Motor neuron (in vitro differentiated cells): Measurements from ENCODE around the gene AP3S2. TPM values are rescaled to one million over a fixed set of nuclear protein-coding genes. Genes with fewer than 3 reads are reported as not detected.
"Not testable (repeated sequence)": the region's sequence is repeated elsewhere in the genome, so short reads cannot be mapped to it uniquely, and the experiment has no call there.

Experiments used
- ATAC-seq, 8 experiments: fragments of 200-7000 bp; cut with Tn5 transposase; replicated peaks in 6 of 8; 2 replicates each; pipeline ENCODE4 v1.8.0; 2021; ENCODE audit warnings: mild to moderate bottlenecking in 8 of 8, moderate library complexity in 8 of 8
- H3K27ac ChIP-seq, 2 donors: fragments of 250-450 bp; sonication (Bioruptor Pico); 2 replicates each; pipeline ENCODE4 v1.9.0; 2021; ENCODE audit warnings: antibody characterized with exemption in 2 of 2, mild to moderate bottlenecking in 2 of 2, moderate library complexity in 1 of 2
- H3K4me1 ChIP-seq, 2 donors: fragments of 250-450 bp; sonication (Bioruptor Pico); replicated peaks in 1 of 2; 2 replicates each; pipeline ENCODE4 v1.6.1; 2021; ENCODE audit warnings: antibody characterized with exemption in 2 of 2, mild to moderate bottlenecking in 2 of 2, moderate library complexity in 1 of 2
- H3K4me3 ChIP-seq, 5 donors: fragments of 250-450 bp; sonication (Bioruptor Pico); 2 replicates each; pipeline ENCODE4 v1.9.0; 2021; ENCODE audit warnings: antibody characterized with exemption in 5 of 5, mild to moderate bottlenecking in 5 of 5, moderate library complexity in 4 of 5
- WGBS, 10 experiments: fragments of 450-650 bp; shearing (Covaris generic); methylation state at CpG; one replicate each; pipeline ENCODE4 v1.0.0; 2022; 5-methylcytosine and 5-hydroxymethylcytosine counted together
- in situ Hi-C, 9 experiments: fragments of 400-800 bp; cut with MboI; loops; one replicate each; pipeline ENCODE4 v1.15.0; 2021; ENCODE audit warnings: low sequenced_read_pairs in 9 of 9, low pct_unique_long_range_greater_than_20kb in 2 of 9; ENCODE audit not compliant: unreplicated experiment in 9 of 9
- total RNA-seq, 8 experiments: library from RNA; unstranded; fragments of 300-600 nt; gene quantifications; 2 replicates each; pipeline versions ENCODE4 v1.2.3 to v1.2.4, GENCODE V29; 2022

Gene AP3S2
- total RNA-seq, 8 experiments from 2014 or later: 35.5 to 68.8 (median 47.3) TPM

DNA sequence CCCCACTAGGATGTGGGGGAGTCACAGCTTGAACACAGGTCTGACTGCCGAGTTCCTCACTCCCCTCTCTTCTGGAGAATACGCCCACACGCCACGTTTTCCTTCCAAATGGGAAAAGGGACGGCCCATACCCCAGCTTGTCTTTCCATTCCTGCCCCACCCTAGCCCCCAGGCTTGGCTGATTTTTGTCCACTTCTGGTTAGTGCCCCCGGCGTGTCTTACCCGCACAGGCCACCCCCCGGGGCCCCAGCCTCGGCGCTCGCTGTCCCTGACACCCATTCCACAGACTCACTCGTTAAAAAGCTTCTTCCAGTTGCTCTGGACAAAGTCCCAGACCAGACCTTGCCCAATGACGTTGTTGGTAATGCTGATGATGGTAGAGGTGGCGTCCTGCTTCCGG is 103.1 kb downstream of the AP3S2 start:
- 80 to 100% (median 100%) methylated on average over 1 to 2 of the region's 16 CpGs; no CpG with 5 or more reads in 4 of the 10 experiments for WGBS, 10 experiments
- in situ Hi-C loops: no loop called here
- no peak for ATAC-seq

DNA sequence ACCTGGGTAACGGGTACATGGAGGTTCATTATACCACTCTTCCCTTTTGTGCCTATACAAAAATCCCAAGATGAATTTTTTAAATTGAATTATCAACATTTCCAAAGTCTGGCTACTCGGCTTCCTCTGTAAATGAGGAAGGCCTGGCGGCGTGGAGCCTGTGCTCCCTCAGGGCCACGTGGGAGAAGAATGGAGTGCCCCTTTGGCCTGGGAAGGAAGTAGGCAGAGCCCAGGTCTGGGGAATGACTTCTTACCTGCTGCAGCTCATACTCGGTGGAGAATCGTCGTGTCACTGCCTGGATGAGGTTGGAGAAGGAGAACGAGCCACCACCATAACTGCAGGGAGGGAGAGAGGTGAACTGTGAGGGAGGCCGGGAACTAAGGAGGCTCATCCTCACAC is 103.6 kb downstream of the AP3S2 start:
- in situ Hi-C loops: no loop called here
- Histone ChIP-seq H3K27ac (no peak overlapping the region), H3K4me1 (no peaks in the 10 kb centered on the region), H3K4me3 (no peak overlapping the region)
- WGBS, 10 experiments: 74 to 100% (median 89%) methylated on average over 1 to 6 of the region's 10 CpGs; no CpG with 5 or more reads in 3 of the 10 experiments
- ATAC-seq: no peak

More for the DNA sequence above, 103.1 kb downstream of the AP3S2 start:
- Histone ChIP-seq H3K4me1 (no peaks in the 10 kb centered on the region), H3K27ac (no peak overlapping the region), H3K4me3 (no peak overlapping the region)

DNA sequence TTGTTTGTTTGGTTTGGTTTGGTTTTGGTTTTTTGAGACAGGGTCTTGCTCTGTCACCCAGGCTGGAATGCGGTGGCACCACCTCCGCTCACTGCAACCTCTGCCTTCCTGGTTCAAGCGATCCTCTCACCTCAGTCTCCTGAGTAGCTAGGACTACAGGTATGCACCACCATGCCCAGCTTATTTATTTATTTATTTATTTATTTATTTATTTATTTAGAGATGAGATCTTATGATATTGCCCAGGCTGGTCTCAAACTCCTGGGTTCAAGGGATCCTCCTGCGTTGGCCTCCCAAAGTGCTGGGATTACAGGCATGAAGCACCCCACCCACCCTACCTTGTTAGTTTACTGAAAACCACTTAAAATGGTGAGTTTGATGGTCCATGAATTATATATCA is 105.2 kb downstream of the AP3S2 start:
- H3K4me1 ChIP-seq, H3K4me3 ChIP-seq, H3K27ac ChIP-seq, ATAC-seq, in situ Hi-C loops: not testable (repeated sequence)
- 92 to 100% (median 100%) methylated on average over 1 to 2 of the region's 4 CpGs; no CpG with 5 or more reads in 5 of the 10 experiments for WGBS, 10 experiments

DNA sequence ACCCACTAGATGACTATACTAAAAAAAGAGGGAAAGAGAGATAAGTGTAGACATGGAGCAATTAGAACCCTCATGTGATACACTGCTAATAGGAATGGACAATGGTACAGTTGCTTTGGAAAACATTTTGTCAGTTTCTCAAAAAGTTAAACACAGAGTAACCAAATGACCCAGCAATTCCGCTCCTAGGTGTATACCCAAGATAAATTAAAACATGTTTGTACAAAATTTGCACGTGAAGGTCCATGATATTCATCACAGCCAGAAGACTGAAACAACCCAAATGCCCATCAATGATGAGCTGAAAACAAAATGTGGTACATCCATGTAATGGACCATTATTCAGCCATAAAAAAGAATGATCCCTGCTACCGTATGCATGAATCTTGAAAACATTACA is 105.8 kb downstream of the AP3S2 start:
- in situ Hi-C loops: no loop called here
- Histone ChIP-seq H3K4me1 (no peaks in the 10 kb centered on the region), H3K27ac (no peak overlapping the region), H3K4me3 (no peak overlapping the region)
- 71 to 100% (median 94%) methylated on average over 1 to 3 of the region's 3 CpGs for WGBS, 10 experiments
- ATAC-seq: no peak

DNA sequence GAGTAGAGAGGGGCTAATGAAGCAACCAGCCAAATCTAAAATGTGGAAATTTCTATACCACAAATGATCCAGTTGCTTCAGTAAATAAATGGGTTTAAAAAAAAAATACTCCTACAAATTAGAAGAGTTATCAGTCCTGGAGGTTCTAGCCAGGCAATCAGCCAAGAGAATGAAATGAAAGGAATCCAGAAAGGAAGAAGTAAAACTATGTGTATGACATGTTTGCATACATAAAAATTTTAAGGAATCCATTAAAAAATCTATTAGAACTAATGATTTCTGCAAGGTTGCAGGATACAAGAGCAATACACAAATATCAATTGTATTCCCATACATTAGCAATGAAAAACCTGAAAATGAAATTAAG is 108.0 kb downstream of the AP3S2 start:
- H3K27ac ChIP-seq: no peak overlapping the region
- no peak overlapping the region for H3K4me3 ChIP-seq
- in situ Hi-C loops: no loop called here
- no peak for ATAC-seq
- no peaks in the 10 kb centered on the region for H3K4me1 ChIP-seq

DNA sequence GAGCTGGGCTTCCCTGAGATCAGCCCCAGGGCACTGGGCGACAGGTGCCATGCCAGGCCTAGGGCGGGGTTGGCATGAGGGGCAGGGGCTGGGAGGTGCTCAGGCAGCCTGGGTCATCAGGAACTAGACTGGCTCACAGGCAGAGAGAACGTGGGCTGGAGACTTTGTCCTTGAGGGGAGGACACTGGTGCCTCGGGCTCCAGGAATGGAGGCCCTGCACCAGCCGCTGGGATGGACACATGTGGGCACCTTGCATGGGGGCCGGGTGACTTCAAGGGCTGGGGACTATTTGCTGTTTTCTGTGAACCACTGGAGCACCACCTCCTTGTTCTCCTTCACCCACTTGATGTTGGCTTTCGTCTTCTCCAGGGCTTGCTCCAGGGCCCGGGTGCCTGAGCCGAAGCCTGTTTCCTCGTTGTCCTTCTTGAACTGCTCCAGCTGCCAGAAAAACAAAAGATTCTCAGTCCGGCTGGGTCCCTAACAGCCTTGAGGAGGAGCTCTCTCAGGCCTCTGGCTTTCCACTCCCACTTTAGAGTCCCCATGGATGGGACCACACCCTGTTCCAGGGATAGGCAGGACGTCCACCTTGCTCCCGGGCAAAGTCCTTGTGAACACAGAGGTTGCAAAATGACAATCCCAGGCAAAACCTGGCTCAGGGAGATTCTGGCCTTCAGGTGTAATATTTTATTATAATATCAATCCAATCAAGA is 108.6 kb downstream of the AP3S2 start:
- in situ Hi-C loops: no loop called here
- Histone ChIP-seq H3K27ac (no peak overlapping the region), H3K4me3 (no peak overlapping the region), H3K4me1 (no peaks in the 10 kb centered on the region)
- ATAC-seq: peak in 1 of 8 experiments; percentile 4
- WGBS, 10 experiments: 20 to 100% (median 89%) methylated on average over 1 to 8 of the region's 13 CpGs; no CpG with 5 or more reads in 2 of the 10 experiments

DNA sequence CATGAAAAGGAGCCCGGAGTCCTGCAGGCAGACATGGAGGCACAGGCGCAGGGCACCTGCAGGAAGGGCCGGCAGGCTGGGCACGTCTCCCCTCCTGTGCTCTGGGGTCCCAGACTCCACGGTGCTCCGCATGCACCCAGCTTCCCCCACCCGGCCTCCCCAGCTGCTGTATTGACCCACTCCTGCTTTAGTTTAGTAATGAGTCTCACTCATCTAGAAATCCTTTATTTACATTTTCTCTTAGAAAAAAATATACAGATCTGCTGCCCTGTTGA is 109.2 kb downstream of the AP3S2 start:
- H3K27ac ChIP-seq: no peak overlapping the region
- no peak for ATAC-seq
- WGBS, 10 experiments: 72 to 83% (median 80%) methylated on average over 2 of the region's 7 CpGs; no CpG with 5 or more reads in 7 of the 10 experiments
- in situ Hi-C loops: no loop called here
- no peaks in the 10 kb centered on the region for H3K4me1 ChIP-seq
- no peak overlapping the region for H3K4me3 ChIP-seq

DNA sequence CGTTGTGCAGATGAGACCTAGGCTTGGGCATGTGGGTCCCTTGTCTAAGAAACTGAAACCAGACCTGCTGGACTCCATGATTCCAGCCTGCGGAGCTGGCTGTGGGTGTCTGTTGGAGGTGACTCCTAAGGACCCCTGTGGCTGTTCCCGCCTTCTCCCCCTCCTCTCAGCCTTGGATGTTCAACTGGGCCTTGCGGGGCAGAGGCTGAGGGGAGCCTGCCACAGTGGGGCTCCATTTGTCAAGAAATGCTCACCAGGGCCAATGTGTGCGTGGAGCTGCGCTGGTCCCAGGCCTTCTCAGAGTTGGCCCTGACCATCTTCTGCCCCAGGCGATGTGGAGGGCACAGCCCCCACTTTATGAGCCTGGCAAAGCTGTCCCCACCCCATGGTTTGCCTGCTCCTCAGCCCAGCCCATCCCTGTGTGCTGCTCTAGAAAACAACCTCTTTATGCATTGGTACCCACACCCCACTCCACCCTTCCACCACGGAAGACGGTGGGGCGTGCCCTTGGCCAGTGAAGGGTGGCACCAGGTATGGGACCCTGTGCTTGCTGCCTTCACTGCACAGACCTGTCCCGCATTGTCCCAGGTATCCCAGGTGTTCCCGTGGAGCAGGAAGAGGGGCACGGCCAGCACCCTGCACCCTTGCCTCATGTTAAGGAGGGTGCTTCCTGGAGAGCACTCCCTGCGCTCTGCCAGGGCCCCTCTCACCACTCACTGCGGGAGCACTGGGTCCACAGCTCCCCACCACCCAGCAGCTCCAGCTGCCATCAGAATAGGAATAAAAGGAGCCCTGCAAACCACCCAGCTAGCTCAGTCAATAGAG is 109.7 kb downstream of the AP3S2 start:
- 0 to 100% (median 48%) methylated on average over 1 of the region's 15 CpGs; no CpG with 5 or more reads in 6 of the 10 experiments for WGBS, 10 experiments
- peak in 3 of 8 experiments; percentile 2 to 9 (median 3) for ATAC-seq
- in situ Hi-C loops: no loop called here

DNA sequence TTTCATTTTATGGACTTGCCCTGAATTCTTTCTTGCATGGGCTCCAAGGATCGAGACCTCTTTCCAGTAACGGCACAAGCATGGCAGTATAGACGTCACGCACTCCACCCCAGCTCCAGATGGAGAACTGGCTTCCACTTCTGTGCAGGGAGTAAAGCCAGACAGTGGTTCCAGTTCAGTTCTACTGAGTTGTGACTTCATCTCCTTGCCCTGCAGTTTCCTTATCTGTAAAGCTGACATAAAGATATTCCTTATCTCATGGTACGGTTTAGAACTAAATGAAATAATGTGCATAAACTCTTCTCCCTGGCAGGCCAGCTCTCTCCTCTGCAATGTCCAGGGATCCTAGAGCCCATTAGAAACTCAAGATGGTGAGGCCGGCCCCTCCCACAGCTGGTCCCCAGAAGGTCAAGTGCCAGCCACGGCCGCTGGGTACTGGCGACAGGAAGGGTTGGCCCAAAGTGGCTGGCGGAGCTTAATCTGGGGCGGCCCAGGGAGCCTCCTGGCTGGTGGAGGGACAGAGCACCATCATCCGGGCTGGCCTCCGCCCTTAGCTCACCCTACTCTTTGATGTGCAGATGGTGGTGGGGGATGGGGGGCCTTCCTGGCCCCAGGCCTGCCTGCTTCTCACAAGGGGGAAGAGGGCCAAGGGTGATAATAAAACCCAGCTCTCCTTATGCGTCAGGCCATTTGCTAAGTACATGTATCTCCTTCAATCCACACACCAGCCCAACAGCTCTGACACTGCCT is 110.5 kb downstream of the AP3S2 start:
- in situ Hi-C loops: no loop called here

More for the DNA sequence above, 109.7 kb downstream of the AP3S2 start:
- Histone ChIP-seq H3K4me1 (no peaks in the 10 kb centered on the region), H3K27ac (no peak overlapping the region), H3K4me3 (no peak overlapping the region)

DNA sequence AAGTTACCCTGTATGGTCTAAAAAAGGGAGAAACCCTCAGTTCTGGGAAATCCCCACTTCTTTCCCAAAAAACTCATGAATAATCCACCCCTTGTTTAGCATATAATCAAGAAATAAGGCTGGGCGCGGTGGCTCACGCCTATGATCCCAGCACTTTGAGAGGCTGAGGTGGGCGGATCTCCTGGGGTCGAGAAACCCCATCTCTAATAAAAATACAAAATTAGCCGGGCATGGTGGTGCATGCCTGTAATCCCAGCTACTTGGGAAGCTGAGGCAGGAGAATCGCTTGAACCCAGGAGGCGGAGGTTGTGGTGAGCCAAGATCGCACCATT is 111.2 kb downstream of the AP3S2 start:
- H3K4me1 ChIP-seq, H3K4me3 ChIP-seq, H3K27ac ChIP-seq, in situ Hi-C loops, ATAC-seq: not testable (repeated sequence)
- WGBS, 10 experiments: 70 to 100% (median 86%) methylated on average over 3 to 6 of the region's 9 CpGs; no CpG with 5 or more reads in 2 of the 10 experiments

More for the DNA sequence above, 110.5 kb downstream of the AP3S2 start:
- no peak overlapping the region for H3K4me3 ChIP-seq
- WGBS, 10 experiments: 5 to 90% (median 74%) methylated on average over 2 to 7 of the region's 14 CpGs; no CpG with 5 or more reads in 2 of the 10 experiments
- H3K4me1 ChIP-seq: no peaks in the 10 kb centered on the region
- no peak overlapping the region for H3K27ac ChIP-seq
- ATAC-seq: peak in 3 of 8 experiments; percentile 68 to 74 (median 71)

DNA sequence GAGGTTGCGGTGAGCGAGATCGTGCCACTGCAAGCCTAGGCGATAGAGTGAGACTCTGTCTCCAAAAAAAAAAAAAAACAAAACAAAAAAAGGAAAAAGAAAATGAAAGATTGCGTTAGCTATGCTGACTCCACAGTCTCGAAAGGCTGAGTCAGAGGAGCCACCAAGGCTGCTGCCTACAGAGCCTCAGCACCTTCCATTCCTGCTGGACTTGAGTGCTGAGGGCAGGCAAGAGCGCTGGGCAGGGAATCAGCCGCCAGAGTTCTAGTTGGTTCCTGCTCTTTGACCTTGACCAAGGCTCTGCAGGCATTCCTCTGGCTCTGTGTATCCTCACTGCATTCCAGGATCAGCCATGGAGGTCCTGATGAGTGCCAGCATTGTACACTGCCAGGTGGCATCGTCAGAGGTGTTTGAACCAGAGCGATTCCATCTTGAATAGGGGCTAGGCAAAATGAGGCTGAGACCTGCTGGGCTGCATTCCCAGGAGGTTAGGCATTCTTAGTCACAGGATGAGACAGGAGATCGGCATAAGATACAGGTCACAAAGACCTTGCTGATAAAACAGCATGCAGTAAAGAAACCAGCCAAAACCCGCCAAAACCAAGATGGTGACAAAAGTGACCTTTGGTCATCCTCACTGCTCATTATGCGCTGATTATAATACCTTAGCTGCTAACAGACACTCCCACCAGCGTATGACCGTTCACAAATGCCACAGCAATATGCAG is 111.7 kb downstream of the AP3S2 start:
- H3K4me1 ChIP-seq: no peaks in the 10 kb centered on the region
- in situ Hi-C loops: no loop called here
- no peak overlapping the region for H3K4me3 ChIP-seq
- 53 to 94% (median 81%) methylated on average over 4 to 13 of the region's 15 CpGs for WGBS, 10 experiments
- no peak overlapping the region for H3K27ac ChIP-seq
- ATAC-seq: peak in 3 of 8 experiments; percentile 13 to 23 (median 13)

DNA sequence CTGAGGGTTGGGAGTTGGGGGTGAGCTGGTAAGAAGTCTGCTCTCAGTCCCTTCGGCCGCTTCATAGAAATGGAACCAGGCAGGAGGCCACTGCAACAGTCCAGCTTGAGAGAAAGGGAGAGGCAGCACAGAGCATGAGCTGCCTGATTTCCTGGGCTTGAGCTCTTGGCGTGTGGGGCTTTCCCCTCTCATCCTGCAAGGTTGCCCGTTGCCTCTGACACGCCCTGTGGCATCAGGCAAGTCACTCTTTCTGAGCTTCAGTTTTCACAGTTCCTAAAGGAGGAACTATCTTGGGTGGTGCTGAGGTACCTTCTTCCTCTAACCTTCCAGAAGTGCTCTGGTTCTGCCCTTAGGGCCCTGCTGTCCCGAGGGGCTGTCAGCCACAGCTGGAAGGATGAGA is 112.7 kb downstream of the AP3S2 start:
- H3K4me1 ChIP-seq: peaks cover 0 to 5% of the 10 kb centered on the region in 2 donors
- H3K4me3 ChIP-seq: no peak overlapping the region
- no peak for ATAC-seq
- 67 to 100% (median 82%) methylated on average over 1 to 6 of the region's 6 CpGs; no CpG with 5 or more reads in 4 of the 10 experiments for WGBS, 10 experiments
- no peak overlapping the region for H3K27ac ChIP-seq
- in situ Hi-C loops: no loop called here
